GM18517 (cell line): ENCODE data around the gene SNAP47.
A peak's percentile ranks its signal among the peaks of the same experiment; 100 is the strongest.
"Not testable (repeated sequence)": the region's sequence is repeated elsewhere in the genome, so short reads cannot be mapped to it uniquely, and the experiment has no call there.

Source experiments
- ATAC-seq: cut with Tn5 transposase; IDR thresholded peaks from one replicate; pipeline ENCODE4 v1.9.1; 2021; ENCODE audit warnings: mild to moderate bottlenecking, moderate library complexity; ENCODE audit not compliant: unreplicated experiment

The SNAP47 gene

GRCh38 chr1:227734856-227735538, at the start of gene SNAP47, which contains the start of gene JMJD4:
Gene SNAP47, plus strand, starts transcription at chr1:227735435. Its CDS starts 12,302 bp downstream, at chr1:227747737.
Gene JMJD4, minus strand, starts transcription at chr1:227735302. Its CDS starts 29 bp downstream, at chr1:227735273.
- peak; percentile 93 for ATAC-seq

DNA sequence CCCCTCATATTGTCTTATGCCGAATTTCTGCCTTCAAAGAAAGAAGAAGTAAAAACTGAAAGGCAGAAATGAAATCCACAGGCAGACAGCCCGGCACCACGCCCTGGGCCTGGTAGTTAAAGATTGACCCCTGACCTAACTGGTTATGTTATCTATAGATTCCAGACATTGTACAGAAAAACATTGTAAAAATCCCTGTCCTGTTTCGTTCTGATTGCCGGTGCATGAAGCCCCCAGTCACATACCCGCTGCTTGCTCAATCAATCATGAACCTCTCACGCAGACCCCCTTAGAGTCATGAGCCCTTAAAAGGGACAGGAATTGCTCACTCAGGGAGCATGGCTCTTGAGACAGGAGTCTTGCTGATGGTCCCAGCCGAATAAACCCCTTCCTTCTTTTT, 49.4 kb upstream of the SNAP47 start:
- no peak for ATAC-seq

DNA sequence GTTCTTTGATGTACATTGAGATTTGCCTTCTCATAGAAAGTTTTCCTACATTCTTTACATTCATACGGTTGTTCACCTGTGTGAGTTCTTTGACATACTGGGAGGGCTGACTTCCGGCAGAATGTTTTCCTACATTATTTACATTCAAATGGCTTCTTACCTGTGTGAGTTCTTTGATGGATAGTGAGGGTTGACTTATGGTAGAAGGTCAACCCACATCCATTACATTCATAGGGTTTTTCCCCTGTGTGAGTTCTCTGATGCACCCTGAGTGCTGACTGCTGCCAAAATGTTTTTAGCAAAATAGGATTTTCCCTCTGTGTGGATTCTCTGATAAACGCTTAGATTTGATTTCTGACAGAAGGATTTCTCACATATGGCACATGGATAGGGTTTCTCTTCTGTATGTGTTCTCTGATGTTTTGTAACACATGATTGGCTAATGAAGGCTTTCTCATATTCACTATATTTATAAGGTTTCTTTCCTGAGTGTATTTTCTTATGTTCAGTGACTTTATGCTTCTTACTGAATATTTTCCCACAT, 37.8 kb upstream of the SNAP47 start:
- no peak for ATAC-seq

- ATAC-seq = not testable (repeated sequence)
These were observed 33.6 kb upstream of the SNAP47 start for GRCh38 chr1:227701631-227702030.

- no peak for ATAC-seq
These were observed 27.4 kb upstream of the SNAP47 start for GRCh38 chr1:227707846-227708245.

DNA sequence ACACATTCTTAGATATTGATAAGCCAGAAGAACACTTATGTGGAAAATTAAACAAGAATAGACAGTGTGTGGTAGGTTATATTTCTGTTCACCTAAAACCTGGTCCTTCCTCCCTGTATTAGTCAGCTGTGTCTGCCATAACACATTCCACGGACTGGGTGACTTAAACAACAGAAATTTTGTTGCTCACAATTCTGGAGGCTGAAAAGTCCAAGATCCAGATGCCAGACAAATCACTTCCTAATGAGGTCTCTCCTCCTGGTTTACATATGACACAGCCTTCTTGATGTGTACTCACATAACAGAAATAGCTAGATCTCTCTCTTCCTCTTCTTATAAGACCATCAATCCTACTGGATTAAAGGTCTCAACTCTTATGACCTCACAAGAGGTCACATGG, 25.8 kb upstream of the SNAP47 start:
- no peak for ATAC-seq

- ATAC-seq = not testable (repeated sequence)
These were observed 24.8 kb upstream of the SNAP47 start for GRCh38 chr1:227710474-227710873.

- ATAC-seq = no peak
These were observed 22.6 kb upstream of the SNAP47 start for GRCh38 chr1:227712648-227713047.

DNA sequence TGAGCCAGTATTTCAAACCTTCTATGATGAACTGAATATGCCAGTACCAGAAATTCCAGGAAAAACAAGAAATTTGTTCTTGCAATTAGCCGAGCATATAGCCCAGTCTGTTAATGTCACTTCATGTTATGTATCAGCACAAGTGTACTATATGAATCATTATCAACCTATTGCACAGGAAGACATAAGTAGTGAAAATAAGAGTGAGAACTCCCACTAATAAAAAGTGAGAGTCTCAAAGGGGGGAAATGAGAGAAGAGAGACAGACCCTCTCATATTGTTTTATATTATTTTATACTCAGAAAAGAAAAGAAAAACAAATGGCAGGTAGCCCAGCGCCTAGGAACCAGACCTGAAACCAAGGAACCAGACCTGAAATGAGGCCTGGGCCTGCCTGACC, 16.3 kb upstream of the SNAP47 start:
- ATAC-seq = no peak

- ATAC-seq = no peak
These were observed 11.8 kb upstream of the SNAP47 start for GRCh38 chr1:227723474-227723873.

GRCh38 chr1:227725046-227725445, 10.2 kb upstream of the SNAP47 start:
- ATAC-seq = no peak

- no peak for ATAC-seq
These were observed 8.9 kb upstream of the SNAP47 start for GRCh38 chr1:227726318-227726717.

GRCh38 chr1:227726924-227727599, 8.2 kb upstream of the SNAP47 start:
- ATAC-seq = no peak

GRCh38 chr1:227728059-227728891, 7.0 kb upstream of the SNAP47 start:
- ATAC-seq = no peak

DNA sequence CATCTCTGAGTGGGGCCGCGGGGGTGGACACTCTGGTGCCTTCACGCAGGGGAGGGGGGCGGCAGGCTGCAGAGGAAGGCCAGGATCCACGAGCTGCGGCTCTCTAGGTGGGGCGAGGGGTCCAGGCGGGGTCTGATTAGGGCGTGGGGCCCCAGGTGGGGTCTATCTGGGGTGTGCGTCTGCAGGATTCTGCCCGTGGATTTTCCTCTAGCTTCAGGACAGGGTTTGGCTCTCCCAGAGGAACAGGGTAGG, 6.4 kb upstream of the SNAP47 start:
- ATAC-seq = no peak

DNA sequence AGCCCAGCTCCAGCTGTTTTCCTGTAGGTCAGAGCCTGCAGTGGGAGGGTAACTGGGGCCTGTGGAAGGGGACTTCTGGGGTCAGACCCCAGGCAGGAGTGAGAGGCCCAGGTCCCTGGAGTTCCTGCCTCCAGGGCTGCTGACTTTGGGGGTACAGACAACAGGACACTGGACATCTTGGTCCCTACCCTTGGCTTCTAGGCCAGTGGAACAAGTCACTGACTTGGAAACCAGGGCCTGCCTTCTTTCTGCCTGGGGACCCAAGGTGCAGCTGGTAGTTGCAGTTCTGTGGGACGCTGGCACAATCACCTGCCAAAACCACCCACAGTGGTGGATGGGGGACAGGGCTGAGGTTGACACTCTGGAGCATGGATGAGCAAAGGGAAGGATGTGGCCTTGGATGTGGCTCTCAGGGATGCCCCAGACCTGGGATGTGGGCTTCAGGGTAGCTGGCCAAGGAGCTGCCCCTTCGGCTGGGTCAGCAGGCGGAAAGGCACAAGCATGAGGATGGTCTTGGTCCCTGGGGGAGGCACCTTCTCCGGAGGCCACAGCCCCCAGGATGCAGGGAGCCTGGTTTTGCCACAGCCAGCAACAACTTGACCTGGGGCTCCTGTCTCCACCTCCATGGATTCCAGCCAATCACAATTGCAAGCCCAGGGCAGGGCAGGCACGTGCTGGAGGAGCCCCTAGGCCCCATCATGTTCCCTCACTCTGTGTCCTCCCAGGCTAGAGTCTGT, 5.9 kb upstream of the SNAP47 start:
- no peak for ATAC-seq

GRCh38 chr1:227729881-227730629, 5.2 kb upstream of the SNAP47 start:
- peak; percentile 30 for ATAC-seq

DNA sequence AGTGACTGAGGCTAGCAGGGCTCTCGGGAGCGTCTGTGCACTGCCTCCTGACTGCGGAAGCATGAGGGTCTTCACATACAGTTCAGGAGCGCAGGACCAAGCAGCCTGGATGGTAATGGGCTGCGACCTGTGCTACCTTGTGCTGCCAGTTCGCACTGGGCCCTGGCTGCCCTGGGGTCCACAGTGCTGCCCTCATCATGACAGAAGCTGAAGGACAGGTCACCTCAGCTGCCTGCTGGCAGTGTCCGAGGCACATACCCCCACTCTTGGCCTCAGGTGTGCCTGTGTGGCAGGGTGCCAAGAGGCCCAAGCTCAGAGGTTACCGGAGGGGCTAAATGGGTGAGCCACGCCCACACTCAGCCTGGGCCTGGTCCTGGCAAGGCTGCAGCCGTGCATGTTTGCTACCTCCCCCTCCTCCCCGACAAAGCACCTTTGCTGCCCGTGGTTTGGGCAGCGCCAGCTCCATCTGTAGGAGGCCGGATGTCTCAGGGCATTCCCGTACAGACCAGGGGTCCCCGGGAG, 4.5 kb upstream of the SNAP47 start:
- ATAC-seq = no peak

DNA sequence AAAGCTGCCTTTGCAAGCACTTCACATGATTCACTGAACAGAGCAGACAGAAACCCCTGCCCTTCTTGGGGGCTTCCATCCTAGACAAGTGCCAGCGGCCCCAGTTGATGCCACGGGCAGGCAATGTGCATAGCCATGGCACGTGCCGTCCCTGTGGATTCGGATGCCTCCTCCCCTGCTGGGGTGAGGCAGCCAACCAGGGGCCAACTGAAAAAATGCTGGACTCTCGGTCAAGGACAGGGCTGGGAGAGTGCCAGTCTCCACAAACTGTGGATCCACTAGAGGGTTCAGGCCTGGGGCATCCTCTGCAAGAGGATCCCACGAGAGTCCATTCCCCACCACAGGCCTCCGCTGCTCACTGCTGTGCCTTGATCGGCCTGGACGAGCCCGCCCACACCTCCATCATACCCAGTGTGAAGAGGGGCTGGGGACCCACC, 4.0 kb upstream of the SNAP47 start:
- ATAC-seq = no peak
